Suppressor macrophage treated with lipopolysaccharide for 1 hour (primary cell): ENCODE results near the gene IDUA.
A peak's percentile ranks its signal among the peaks of the same experiment; 100 is the strongest.
"Not testable (repeated sequence)": the region's sequence is repeated elsewhere in the genome, so short reads cannot be mapped to it uniquely, and the experiment has no call there.

Experiments used
- DNase-seq, 3 donors: peaks; one replicate each; pipeline ENCODE4 v3.0.0-alpha.2; 2020 to 2022

Gene IDUA

DNA sequence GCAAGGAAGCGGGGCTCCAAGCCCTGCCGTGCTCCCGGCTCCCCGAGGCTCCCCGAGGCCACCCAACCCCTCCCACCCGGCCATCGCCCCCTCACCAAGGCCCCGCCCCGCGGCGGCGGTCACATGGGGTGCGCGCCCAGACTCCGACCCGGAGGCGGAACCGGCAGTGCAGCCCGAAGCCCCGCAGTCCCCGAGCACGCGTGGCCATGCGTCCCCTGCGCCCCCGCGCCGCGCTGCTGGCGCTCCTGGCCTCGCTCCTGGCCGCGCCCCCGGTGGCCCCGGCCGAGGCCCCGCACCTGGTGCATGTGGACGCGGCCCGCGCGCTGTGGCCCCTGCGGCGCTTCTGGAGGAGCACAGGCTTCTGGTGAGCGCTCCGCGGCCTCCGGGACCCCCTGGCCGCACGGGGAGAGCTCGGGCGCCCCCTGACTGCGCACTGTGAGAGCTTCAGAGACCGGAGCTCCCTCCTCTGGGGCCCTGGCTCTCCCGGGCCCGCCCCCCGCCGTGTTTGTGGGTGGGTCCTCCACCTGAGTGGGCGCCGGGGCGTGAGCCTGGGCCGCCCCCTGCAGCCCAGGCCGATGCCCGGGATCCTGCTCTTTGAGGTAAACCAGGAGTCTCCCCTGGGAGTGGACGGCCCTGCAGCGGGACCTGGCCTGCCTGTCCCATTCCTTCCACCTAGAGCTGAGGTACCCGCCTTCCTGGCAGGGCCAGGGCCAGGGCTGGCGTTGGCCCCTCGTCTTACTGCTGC, at the start of gene IDUA:
TSS of gene IDUA (plus strand) at position 166 of the 745 bp plus-strand sequence. CDS start at position 207, 41 bp downstream.
- peak; percentile 81 to 95 (median 91) for DNase-seq

DNA sequence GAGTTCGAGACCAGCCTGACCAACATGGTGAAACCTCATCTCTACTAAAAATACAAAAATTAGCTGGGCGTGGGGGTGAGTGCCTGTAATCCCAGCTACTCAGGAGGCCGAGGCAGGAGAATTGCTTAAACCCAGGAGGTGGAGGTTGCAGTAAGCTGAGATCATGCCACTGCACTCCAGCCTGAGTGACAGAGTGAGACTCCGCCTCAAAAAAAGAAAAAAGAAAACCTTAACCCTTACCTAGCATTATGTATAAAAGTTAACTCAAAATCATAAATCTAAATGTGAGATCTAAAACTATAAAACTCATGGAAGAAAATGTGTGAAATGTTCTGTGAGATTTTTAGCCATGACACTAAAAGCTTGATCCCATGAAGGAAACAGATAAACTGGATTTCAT, 47.3 kb upstream of the IDUA start:
- DNase-seq = not testable (repeated sequence)

DNA sequence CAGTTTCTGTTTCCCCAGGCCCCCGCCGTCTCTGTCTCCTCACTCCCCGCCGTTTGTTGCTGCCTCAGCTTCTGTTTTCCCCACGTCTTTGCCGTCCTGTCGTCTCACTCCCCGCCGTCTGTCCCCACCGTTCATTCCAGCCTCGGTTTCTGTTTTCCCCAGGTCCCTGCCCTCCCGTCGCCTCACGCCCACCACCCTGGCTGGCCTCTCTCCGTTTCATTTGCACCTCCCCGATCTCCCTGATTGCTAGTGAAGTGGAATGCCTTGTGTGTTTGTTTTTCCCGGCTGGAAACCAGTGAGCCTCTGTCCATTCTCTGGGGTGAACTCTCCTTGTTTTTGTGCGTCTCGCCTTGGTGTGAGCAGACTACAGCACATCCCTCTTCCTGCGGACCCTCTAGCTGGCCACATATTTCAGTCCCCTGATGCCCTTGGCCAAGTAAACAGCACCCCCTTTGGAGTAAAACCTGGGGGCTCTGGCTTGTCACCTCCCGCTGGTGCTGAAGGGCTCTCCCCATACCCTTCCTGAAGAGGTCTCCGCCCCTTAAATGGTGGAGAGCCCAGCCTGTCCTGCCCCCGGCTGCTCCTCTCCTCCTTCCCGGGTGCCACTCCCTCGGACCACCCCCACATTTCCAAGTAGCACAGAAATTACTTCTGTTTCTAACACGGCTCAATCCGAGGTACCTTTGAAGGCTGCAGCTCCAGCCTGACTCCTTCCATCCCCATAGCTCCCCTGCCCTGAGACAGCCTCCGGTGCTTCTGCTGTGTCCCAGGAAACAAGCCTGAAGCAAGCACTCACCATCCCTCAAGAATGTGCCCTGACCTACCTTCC, 41.4 kb upstream of the IDUA start:
- DNase-seq = no peak

DNA sequence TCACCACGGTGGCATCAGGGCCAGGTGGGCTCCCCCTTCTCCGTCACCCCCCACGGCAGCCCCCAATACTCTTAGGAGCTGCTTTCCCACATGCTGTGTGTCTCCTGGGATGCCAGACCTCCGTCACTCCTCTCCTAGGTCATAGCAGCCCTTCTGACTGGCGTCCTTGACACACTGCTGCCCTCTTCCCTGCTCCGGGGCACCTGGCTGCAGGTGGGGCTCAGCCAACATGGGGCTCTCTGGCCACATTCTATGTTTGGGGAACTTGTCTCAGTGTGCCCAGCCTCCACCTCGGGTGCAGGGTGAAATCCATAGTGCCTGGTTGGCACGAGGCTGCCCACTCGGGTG, 40.8 kb upstream of the IDUA start:
- no peak for DNase-seq

DNA sequence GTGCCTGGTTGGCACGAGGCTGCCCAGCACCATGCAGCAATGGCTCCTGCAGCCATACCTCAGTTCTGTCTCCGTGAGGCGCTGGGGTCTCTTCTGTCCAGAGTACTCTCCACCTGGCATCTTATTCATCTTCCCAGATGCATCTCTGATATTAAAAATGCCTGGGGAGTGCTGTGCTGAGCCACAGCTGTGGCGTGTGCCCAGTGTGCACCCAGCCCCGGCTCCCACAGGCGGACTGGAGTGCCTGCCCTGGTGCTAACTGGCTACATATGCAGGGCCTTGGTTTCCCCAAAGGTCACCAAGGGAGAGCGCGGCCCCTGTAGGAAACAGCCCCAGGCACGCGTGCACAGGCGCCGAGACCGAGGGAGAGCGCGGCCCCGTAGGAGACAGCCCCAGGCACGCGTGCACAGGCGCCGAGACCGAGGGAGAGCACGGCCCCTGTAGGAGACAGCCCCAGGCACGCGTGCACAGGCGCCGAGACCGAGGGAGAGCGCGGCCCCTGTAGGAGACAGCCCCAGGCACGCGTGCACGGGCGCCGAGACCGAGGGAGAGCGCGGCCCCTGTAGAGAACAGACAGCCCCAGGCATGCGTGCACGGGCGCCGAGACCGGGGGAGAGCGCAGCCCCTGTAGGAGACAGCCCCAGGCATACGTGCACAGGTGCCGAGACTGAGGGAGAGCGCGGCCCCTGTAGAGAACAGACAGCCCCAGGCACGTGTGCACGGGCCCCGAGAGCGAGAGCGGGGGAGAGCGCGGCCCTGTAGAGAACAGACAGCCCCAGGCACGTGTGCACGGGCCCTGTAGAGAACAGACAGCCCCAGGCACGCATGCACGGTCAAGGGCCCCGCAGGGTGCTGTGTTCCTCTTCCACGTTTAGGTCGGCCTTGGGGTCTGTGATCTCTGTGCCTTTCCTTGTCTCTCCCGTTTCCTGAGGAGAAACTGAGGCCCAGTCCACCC, 40.0 kb upstream of the IDUA start:
- DNase-seq = no peak

DNA sequence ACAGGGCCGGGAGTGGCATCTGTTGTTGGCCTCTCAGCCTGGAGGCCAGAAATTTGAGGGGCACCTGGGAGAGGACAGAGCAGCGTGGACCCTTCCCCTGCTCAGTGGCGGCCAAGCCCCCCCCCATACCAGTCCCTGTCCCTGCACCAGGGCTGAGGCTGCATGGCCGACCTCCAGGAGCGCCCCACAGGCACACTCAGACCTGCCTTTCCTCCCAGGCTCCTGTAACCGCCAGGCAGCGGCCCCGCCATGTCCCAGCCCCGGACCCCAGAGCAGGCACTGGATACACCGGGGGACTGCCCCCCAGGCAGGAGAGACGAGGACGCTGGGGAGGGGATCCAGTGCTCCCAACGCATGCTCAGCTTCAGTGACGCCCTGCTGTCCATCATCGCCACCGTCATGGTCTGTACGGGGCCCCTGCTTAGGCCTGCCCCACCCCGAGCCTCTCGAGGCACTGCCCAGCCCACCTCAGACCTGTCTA, 39.3 kb upstream of the IDUA start:
- no peak for DNase-seq

DNA sequence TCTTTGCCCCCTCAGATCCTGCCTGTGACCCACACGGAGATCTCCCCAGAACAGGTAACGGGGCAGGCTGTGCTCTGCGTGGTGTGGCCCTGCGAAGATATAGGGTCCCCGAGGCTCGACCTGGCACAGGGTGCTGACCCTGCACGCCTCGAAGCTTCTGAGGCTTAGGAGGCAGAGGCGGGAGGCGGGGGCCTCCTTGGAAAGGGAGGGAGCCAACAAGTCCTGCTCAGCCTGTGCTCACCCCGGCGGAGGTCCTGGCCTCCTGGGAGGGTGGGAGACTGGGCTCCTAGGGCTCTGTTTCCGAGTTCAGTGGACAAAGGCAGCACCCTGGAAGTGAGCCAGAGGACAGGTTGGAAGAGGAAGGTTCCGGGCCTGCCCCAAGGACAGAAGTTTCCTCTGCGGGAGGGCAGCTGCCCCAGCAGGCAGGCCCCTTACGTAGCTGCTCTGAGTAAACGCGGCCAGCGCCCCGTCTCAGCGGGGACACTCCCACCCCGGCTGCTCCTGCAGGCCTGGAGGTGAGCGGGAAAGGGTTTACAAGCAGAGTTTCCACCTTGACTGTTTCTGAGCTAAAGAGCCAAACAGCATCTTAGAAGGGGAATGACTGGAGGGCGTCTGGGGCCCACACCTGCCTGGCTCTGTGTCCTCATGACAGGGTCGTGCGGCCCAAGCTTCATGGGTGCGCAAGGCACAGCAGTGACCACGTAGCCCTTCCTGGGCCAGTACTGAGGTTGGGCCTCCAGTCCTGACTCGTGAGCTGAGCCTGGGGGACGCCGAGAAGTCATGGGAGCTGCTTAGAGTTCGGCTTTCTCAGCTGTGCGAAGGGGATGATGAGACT, 38.5 kb upstream of the IDUA start:
- no peak for DNase-seq

DNA sequence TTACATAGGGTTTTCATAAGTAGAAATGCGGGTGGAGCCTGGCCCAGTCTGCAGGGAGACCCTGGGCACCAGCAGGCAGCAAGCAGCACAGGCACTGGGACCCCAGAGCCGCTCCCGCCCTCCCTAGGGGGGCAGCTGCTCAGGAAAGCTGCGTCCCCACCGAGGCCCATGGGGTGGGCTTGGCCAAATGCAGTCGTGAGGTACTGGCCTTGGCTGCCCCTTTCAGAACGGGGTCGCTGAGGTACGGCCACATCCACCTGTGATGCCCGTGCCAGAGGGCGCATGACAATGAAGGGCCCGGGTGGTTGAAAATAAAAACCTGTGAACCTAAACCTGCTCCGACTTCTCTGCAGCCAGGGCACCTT, 37.9 kb upstream of the IDUA start:
- no peak for DNase-seq

DNA sequence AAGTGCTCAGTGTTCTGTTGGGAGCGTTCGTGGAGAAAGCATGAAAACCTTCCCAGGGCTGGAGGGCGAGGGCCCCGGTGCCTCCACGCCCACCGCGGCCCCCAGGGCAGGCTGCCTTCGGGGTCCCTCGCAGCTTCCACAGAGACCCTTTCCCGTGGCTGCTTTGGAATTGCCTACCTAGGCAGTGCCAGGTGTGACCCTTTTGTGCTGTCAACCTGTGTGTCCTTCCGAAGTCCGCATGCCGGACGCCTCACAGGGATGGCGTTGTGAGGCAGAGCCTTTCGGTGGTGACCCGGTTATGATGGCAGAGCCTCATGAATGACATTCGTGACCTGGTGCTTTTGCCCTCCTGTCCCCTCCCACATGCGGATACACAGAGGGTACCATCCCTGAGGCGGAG, 37.2 kb upstream of the IDUA start:
- DNase-seq = no peak

DNA sequence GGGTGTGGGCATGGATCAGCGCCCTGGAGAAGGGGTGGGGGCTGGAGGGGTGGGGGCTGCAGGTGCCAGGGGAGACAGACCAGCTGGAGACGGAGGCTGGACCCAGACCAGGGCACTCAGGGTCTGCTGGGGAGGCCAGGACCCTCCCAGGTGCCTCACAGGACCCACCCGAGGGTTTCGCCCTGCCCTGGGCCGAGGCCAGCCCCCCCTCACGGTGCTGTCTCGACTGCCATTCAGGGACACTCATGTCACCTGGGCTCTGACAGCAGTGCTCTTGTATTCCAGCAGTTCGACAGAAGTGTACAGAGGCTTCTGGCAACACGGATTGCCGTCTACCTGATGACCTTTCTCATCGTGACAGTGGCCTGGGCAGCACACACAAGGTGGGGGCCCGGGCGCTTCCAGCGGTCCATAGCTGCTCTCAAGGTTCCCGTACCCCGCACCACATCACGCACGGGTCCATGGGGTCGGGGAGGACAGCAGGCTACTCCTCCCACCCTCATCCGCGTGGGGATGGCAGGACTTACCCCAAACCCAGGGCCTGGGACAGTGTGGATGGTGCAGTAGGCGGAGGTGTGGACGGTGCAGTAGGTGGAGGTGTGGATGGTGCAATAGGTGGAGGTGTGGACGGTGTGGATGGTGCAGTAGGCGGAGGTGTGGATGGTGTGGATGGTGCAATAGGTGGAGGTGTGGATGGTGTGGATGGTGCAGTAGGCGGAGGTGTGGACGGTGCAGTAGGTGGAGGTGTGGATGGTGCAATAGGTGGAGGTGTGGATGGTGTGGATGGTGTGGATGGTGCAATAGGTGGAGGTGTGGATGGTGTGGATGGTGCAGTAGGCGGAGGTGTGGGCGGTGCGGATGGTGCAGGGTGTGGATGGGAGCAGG, 36.5 kb upstream of the IDUA start:
- DNase-seq = no peak

DNA sequence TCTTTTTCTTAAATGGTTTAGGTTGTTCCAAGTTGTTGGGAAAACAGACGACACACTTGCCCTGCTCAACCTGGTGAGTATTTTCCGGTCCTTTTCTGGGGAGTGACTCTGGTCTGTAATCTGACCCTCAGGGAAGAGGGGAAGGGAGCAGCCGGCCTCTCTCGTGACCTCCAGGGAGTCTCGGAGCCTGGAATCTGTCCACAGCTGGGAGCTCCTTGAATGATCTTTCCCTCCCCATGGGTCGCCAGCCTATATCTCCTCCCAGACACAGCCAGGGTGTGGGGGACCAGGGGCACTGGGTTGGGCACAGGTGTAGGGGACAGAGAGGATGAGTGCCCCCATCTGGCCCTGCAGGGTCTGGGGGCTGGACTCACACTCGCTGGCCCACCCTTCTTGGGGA, 35.7 kb upstream of the IDUA start:
- DNase-seq = no peak

DNA sequence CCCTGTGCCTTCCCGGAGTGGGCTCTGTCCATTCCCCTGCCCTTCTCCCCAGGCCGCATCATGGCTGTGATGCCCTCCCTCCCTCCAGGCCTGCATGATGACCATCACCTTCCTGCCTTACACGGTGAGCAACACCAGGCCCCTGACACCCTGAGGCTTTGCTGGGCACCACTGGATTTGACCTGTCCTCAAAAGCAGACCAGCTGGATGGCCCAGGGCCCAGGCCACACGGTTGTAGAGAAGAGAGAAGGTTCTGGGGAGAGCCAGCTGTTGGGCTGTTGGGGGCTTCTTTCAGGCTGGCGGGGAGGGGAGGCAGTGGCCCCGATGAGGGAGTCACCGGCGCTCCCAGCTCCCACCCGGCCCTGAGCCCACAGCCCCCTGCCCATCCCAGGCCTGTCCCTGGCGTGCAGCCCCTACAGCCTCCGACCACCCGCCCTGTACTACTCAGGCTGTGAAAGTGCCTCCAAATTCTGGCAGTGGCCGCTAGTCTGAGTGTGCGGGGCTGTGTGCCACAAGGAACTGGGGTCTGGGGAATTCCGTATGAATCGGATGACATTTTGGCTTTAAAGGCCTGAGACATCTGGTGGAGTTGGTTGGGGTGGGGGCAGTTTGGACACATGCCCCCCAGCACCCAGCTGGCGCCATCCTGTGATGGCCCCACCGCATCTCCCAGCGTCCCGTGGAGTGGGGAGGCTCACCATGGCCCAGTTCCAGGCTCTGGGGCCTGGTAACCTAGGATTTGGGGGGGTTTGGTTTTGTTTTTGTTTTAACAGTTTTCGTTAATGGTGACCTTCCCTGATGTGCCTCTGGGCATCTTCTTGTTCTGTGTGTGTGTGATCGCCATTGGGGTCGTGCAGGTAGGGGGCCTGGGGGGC, 35.0 kb upstream of the IDUA start:
- no peak for DNase-seq

DNA sequence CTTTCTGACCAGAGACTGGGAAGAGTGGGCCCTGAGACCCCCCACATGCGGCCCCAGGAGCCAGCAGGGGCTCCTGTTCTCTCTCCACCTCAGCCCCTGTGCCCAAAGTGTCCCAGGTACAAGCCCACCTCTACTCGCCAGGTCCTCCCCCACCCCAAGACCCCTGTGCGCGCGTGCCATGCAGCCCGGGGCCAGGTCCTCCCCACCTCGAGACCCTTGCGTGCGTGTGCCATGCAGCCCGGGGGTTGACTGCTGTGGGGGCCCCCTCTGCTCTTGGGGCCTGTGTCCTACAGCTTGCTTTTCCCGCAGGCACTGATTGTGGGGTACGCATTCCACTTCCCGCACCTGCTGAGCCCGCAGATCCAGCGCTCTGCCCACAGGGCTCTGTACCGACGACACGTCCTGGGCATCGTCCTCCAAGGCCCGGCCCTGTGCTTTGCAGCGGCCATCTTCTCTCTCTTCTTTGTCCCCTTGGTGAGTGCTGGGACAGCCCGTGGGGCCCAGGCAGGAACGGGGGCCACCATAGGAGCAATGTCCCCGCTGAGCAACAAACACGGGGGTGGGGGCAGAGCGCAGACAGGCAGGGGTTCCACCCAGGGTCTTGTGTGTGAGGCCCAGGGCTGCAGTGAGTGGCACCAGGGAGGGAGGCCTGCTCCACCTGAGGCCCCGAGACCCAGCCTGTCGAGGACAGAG, 33.8 kb upstream of the IDUA start:
- DNase-seq = no peak

DNA sequence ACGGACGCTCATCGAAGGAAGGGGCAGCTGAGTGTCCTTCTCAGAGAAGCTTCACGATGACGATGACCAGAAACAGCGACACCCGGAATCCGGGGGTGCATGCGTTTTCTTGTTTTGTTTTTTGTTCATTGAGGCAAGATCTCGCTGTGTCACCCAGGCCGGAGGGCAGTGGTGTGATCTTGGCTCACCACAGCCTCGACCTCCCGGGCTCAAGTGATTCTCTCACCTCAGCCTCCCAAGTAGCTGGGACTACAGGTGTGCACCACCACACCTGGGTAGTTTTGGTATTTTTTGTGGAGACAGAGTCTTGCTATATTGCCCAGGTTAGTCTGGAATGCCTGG, 33.3 kb upstream of the IDUA start:
- no peak for DNase-seq

DNA sequence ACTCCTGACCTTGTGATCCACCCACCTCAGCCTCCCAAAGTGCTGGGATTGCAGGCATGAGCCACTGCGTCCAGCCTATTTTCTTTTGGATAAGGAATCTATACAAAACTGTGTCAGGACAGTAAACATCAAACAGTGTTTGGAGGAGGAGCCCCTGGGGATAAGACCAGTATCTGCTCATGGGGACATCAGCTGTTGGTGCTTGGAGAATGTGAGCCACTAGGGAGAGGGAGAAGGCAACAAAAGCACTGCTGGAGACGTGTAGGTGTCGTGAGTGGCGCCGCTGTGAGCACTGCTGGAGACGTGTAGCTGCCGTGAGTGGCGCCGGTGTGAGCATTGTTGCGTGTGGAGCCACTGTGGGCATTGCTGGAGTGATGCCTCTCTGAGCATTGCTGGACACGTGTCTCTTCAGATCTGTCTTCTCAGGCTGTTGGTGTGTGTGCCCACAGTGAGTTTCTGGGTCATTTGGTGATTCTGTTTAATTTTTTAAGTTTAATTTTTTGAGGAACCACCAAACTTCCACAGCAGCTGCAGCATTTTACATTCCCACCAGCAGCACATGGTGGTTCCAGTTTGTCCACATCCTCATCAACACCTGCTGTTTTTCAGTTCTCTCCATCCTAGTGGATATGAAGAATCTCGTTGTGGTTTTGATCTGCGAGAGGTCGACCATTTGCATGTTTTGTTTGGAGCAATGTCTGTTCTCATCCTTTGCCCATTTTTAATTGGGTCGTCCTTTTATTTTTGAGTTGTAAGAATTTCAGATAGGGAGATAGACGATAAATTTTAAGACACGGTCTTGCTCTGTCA, 32.4 kb upstream of the IDUA start:
- no peak for DNase-seq

DNA sequence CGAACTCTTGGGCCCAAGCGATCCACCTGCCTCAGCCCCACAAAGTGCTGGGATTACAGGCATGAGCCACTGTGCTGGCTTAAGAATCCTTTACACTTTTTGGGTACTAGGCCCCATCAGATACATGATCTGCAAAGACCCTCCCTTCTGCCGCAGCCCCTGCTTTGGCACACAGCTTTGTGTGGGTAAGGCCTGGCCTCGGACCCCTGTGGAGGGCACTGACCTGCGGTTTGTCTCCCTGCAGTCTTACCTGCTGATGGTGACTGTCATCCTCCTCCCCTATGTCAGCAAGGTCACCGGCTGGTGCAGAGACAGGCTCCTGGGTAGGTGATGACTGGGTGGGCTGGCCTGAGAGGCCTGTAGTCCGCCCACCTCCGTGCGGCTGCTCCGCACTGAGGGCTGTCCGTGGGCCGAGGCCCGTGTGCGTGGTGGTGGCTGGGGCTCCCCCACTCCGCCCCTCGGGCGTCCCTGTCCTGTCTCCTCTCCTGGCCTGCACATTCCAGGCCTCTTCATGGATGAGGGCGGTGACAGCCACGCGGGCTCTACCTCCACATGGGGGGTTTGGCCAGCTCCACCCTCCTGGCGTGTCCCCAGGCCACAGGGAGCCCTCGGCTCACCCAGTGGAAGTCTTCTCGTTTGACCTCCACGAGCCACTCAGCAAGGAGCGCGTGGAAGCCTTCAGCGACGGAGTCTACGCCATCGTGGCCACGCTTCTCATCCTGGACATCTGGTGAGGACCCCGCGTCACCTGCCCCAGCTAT, 31.5 kb upstream of the IDUA start:
- DNase-seq = no peak

DNA sequence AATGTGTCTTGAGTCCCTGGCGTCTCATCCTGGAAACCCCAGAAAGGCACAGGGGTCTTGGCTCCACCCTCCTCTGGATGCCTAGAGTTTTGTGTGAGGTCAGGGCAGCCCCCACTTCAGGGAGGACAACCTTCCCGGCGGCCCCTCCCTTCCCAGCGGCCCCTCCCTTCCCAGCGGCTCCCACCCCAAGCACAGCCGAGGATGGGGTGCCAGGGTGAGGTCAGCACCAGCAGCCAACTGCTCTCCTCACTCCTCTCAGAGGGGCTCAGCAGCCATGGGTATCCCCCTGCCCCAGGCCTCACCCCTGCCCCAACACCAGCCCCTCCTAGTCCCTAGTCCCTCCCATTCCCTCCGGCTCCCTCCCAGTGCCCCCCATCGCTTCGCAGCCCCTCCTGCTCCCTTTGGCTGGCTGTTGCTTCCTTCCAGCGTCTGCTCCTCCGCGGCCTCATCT, 30.9 kb upstream of the IDUA start:
- no peak for DNase-seq
